ENCODE data around the gene LRMDA. TPM values are rescaled to one million over a fixed set of nuclear protein-coding genes. Genes with fewer than 3 reads are reported as not detected.

Gene LRMDA
- total and polyA plus RNA-seq, 2 of the 4 experiments (the other 2 are of a cell fraction): 0.07 TPM; not detected in 1

- Histone ChIP-seq H3K9ac (ENCODE audit: low read depth, low read length) (no peak overlapping the region), H3K9me1 (ENCODE audit: insufficient read depth, low read length) (no peaks in the 10 kb centered on the region), H2BK15ac (ENCODE audit: low read depth, low read length) (no peak overlapping the region), H3K4me3 (ENCODE audit: insufficient read depth, low read depth, low read length) (no peak overlapping the region), H4K5ac (ENCODE audit: low read depth, low read length) (no peak overlapping the region), H3K36me3 (ENCODE audit: control insufficient read depth, insufficient read depth, low read length) (no peaks in the 10 kb centered on the region), H3K18ac (ENCODE audit: low read depth, low read length) (no peak overlapping the region), H3K4me1 (ENCODE audit: control insufficient read depth, insufficient read depth, low read length) (peaks cover 2% of the 10 kb centered on the region), H3K79me1 (ENCODE audit: low read depth in 1 of 2, low read length in 2 of 2) (no peaks in the 10 kb centered on the region), H4K20me1 (ENCODE audit: insufficient read depth, low read length) (no peaks in the 10 kb centered on the region), H2AK5ac (ENCODE audit: low read depth, low read length) (no peak overlapping the region; the same call in 1 of the 2 replicates), H2AFZ (replicated peaks; ENCODE audit: low read length, poor library complexity) (no peak overlapping the region), H3K14ac (replicated peaks; ENCODE audit: low read depth, low read length) (no peak overlapping the region), H3K4me2 (ENCODE audit: low read depth, low read length) (no peak overlapping the region), H3K56ac (ENCODE audit: extremely low read depth, insufficient read depth, low read length) (no peak overlapping the region), H3K9me3 (ENCODE audit: control insufficient read depth, insufficient read depth, low read length) (no peaks in the 10 kb centered on the region; the same call in 1 of the 2 replicates), H4K8ac (ENCODE audit: low read depth in 2 of 2, low read length in 2 of 2) (no peak overlapping the region), H2BK20ac (ENCODE audit: low read depth, low read length) (no peak overlapping the region), H4K91ac (ENCODE audit: insufficient read depth, low read depth, low read length) (no peak overlapping the region), H3K27me3 (ENCODE audit: control insufficient read depth, insufficient read depth, low read length) (no peaks in the 10 kb centered on the region; the same call in 1 of the 2 replicates), H2AK9ac (replicated peaks; ENCODE audit: low read depth, low read length, poor library complexity) (no peak overlapping the region), H3K27ac (ENCODE audit: insufficient read depth, low read length) (no peak overlapping the region), H2BK5ac (ENCODE audit: low read depth, low read length, poor library complexity, severe bottlenecking) (no peak overlapping the region), H3K23ac (ENCODE audit: low read depth, low read length) (no peak overlapping the region), H3K4ac (ENCODE audit: low read depth, low read length) (no peak overlapping the region), H2BK120ac (ENCODE audit: low read depth, low read length) (no peak overlapping the region)
- no TSS peak for BruUV-seq (replicated peaks)
- in situ Hi-C loops (cut with MboI; ENCODE audit: low sequenced_read_pairs): no loop called here
- POLR2A ChIA-PET (ENCODE audit: unreplicated experiment): interaction anchor here (0.5 kb wide), 1 partner anchor 232 kb away, joined by 3 read pairs; no protein-coding TSS in a partner anchor
- CTCF ChIA-PET: interaction anchor here (0.7 kb wide), 1 partner anchor 106 kb away, joined by 3 read pairs; no protein-coding TSS in a partner anchor
- intact Hi-C loops (cut with micrococcal nuclease): no loop called here
- no peak for ATAC-seq (ENCODE audit: low read depth)
- DNase-seq: peak; percentile 29
- WGBS, 2 experiments (ENCODE audit: extremely low coverage in 2 of 2, insufficient read length in 1 of 2): no CpG with 5 or more reads among the region's 1 CpG
- TF ChIP-seq CTCF (conservative IDR thresholded peaks at IDR 0.05; ENCODE audit: low read depth, low read length): no peak
- no peak for TF ChIP-seq SMC3 (IDR thresholded peaks at IDR 0.05; ENCODE audit: low read depth, low read length)
- TF ChIP-seq RFX5 (IDR thresholded peaks at IDR 0.05; ENCODE audit: low read depth, low read length): no peak
- no peak for TF ChIP-seq FOS (IDR thresholded peaks at IDR 0.05; ENCODE audit: low read depth, low read length)
- TF ChIP-seq RCOR1 (IDR thresholded peaks at IDR 0.05; ENCODE audit: insufficient replicate concordance, low read length): no peak
- no peak for TF ChIP-seq BHLHE40 (IDR thresholded peaks at IDR 0.05; ENCODE audit: low read depth, low read length)
- TF ChIP-seq MXI1 (IDR thresholded peaks at IDR 0.05; ENCODE audit: borderline replicate concordance, low read depth, low read length): no peak
- TF ChIP-seq CHD1 (IDR thresholded peaks at IDR 0.05; ENCODE audit: low read depth, low read length): no peak
- TF ChIP-seq NFE2L2 (IDR thresholded peaks at IDR 0.05; ENCODE audit: low read depth, low read length): no peak
- TF ChIP-seq MAZ (IDR thresholded peaks at IDR 0.05; ENCODE audit: borderline replicate concordance, low read depth, low read length): no peak
- no peak for TF ChIP-seq USF2 (IDR thresholded peaks at IDR 0.05; ENCODE audit: low read depth, low read length)
- dilution Hi-C loops (cut with HindIII; ENCODE audit: low sequenced_read_pairs, unreplicated experiment): no loop called here
Observed at GRCh38 chr10:76082956-76083355, 651.5 kb downstream of the LRMDA start.

All from IMR-90 (cell line).